Measurements from ENCODE around the gene PCED1B.

GRCh38 chr12:47212701-47213039, 133.2 kb downstream of the PCED1B start:
- TF ChIP-seq CTCF (IDR thresholded peaks at IDR 0.05; ENCODE audit: insufficient read depth, low read length, poor library complexity, severe bottlenecking) (no peak), EZH2phosphoT487 (conservative IDR thresholded peaks at IDR 0.05; ENCODE audit: low read length) (no peak)
